Heart left ventricle (tissue), 16 donors: ENCODE data around the gene ARPP21. TPM values are rescaled to one million over a fixed set of nuclear protein-coding genes. Genes with fewer than 3 reads are reported as not detected.
"Not testable (repeated sequence)": the region's sequence is repeated elsewhere in the genome, so short reads cannot be mapped to it uniquely, and the experiment has no call there.

Source experiments
- ATAC-seq, 4 donors: fragments of 200-7000 bp; cut with Tn5 transposase; one replicate each; pipeline ENCODE4 v1.9.1; 2020 to 2022; ENCODE audit warnings: moderate library complexity in 4 of 4, mild to moderate bottlenecking in 3 of 4, moderate number of reproducible peaks in 1 of 4
- DNase-seq, 5 donors: peaks; one replicate each; pipeline ENCODE4 v3.0.0-alpha.2; 2020
- H3K27ac ChIP-seq, 12 donors: fragments of 200-600 bp; sonication (generic) in 4 of 12; one replicate each; pipeline versions ENCODE4 v1.5.0 to v1.8.0; 2016 to 2022; ENCODE audit warnings: mild to moderate bottlenecking in 2 of 12
- H3K27me3 ChIP-seq, 9 donors: fragments of 200-600 bp; sonication (generic) in 2 of 9; one replicate each; pipeline versions ENCODE4 v1.5.1 to v1.8.0; 2016 to 2022; ENCODE audit warnings: mild to moderate bottlenecking in 3 of 9
- H3K36me3 ChIP-seq, 9 donors: fragments of 200-600 bp; sonication (generic) in 2 of 9; one replicate each; pipeline versions ENCODE4 v1.5.0 to v1.8.0; 2018 to 2022; ENCODE audit warnings: mild to moderate bottlenecking in 2 of 9
- H3K4me1 ChIP-seq, 12 donors: fragments of 200-600 bp; sonication (generic) in 4 of 12; one replicate each; pipeline versions ENCODE4 v1.5.0 to v1.8.0; 2016 to 2022; ENCODE audit warnings: mild to moderate bottlenecking in 3 of 12
- H3K4me3 ChIP-seq, 12 donors: fragments of 200-600 bp; sonication (generic) in 4 of 12; one replicate each; pipeline versions ENCODE4 v1.5.0 to v1.8.0; 2017 to 2022; ENCODE audit warnings: mild to moderate bottlenecking in 9 of 12, moderate library complexity in 4 of 12
- H3K9me3 ChIP-seq, 12 donors: fragments of 200-600 bp; sonication (generic) in 4 of 12; one replicate each; pipeline versions ENCODE4 v1.5.0 to v1.8.0; 2016 to 2022; ENCODE audit warnings: mild to moderate bottlenecking in 1 of 12
- POLR2A ChIP-seq, 2 donors: fragments of 450-650 bp; IDR thresholded peaks; one replicate each; pipeline ENCODE4 v1.6.1; 2017; ENCODE audit warnings: antibody characterized with exemption in 2 of 2, mild to moderate bottlenecking in 2 of 2, moderate library complexity in 2 of 2
- WGBS, 4 donors: extraction: QIAGEN DNeasy Blood & Tissue Kit in 2 of 4; methylation state at CpG; one replicate each; pipeline versions ENCODE4 v1.1.5 to v1.1.7; 2013 to 2018; 5-methylcytosine and 5-hydroxymethylcytosine counted together
- intact Hi-C, 10 donors: fragments of 100-400 bp; cut with DNase I; formaldehyde crosslinking; loops; one replicate each; pipeline versions ENCODE4 v1.11.1 to v1.14.2; 2022
- polyA plus RNA-seq, 2 donors: library from polyadenylated mRNA; stranded (reverse); fragments of 200-250 nt; gene quantifications; one replicate each; pipeline ENCODE4 v1.2.3, GENCODE V29; 2013
- total RNA-seq, 9 donors: library from RNA; depleted of rRNA in 2 of 9; stranded (reverse); fragments of >200 nt in 2 of 9; fragmentation: NEBNext Ultra II Directional in 3 of 9; extraction: Animal tissue kit (Norgen Biotek cat#: 25700) in 3 of 9; gene quantifications; one replicate each; pipeline versions ENCODE4 v1.1.0 to v1.2.4, GENCODE V29; 2016 to 2023
- TF ChIP-seq, protein P1 (sequence below), 12 donors: fragments of 200-600 bp; sonication (generic) in 4 of 12; IDR thresholded peaks; one replicate each; pipeline versions ENCODE4 v1.5.0 to v1.8.0; 2018 to 2022; ENCODE audit warnings: antibody characterized with exemption in 12 of 12, mild to moderate bottlenecking in 5 of 12
- donor health status: ischemic (EF 13 %, LVEDD 7.1; RV severe dilation, severe dysfunction).
- donor health status: healthy with polysubstance abuse.
- donor health status: DM: no; HTN: yes; CAD: no.
- donor health status: DM: no; HTN: no; CAD: no.
- donor health status: ischemic (EF 25% LVEDD 6.9; RV normal size, moderate dysfunction).
- donor health status: ischemic (EF 25% LVEDD 5.7; RV mildly dilated, moderate dysfunction).
- donor health status: healthy.
- donor health status: DM: yes; HTN: yes; CAD: no.
- donor health status: ischemic (EF 35%, LVEDD 5.7; RV mildly dilated, moderate dysfunction).
- donor health status: nonischemic (EF 11% LVEDD 7.7; RV severe dilation, severe dysfunction).
- donor health status: DM: yes; HTN: yes; CAD: no.
- donor health status: PGD.
- donor health status: ischemic (EF 29% LVEDD 5.4; RV normal size, mild dysfunction).
- donor health status: nonischemic (EF 23%, LVEDD 6.1; RV moderate dilation, normal function).

Gene ARPP21
- total and polyA plus RNA-seq, 11 donors = 0.01 to 0.98 TPM; not detected in 9

DNA sequence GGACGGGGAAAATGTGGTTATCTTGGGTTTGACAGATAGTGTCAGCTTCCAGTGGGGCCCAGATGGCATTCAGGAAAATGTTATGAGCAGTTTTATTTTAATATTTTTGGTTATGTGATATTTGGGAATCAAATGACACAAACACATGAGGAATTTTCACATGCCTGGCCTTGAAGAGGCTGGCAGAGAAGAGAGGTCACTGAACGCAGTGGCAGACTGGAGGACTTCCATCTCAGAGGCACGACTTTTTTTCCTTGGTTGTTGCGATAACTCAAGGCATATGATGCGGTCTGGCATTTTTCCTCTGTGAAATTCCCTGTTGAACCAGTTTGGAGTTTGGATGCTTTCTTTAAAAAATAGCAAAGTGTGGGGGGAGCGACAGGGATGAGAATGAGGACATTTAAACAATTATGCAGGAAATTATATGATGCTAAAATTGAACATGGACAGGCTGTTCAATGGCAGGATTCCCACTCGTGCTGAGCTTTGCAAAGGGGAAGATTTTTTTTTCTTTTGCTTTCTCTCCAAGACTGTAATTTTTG, 36.9 kb upstream of the ARPP21 start:
- 60 to 71% (median 66%) methylated on average over 7 of the region's 7 CpGs for WGBS, 4 donors
- intact Hi-C loops = no loop called here
- TF ChIP-seq, protein P1, sequence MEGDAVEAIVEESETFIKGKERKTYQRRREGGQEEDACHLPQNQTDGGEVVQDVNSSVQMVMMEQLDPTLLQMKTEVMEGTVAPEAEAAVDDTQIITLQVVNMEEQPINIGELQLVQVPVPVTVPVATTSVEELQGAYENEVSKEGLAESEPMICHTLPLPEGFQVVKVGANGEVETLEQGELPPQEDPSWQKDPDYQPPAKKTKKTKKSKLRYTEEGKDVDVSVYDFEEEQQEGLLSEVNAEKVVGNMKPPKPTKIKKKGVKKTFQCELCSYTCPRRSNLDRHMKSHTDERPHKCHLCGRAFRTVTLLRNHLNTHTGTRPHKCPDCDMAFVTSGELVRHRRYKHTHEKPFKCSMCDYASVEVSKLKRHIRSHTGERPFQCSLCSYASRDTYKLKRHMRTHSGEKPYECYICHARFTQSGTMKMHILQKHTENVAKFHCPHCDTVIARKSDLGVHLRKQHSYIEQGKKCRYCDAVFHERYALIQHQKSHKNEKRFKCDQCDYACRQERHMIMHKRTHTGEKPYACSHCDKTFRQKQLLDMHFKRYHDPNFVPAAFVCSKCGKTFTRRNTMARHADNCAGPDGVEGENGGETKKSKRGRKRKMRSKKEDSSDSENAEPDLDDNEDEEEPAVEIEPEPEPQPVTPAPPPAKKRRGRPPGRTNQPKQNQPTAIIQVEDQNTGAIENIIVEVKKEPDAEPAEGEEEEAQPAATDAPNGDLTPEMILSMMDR (IDR thresholded peaks at IDR 0.05) = no peak

DNA sequence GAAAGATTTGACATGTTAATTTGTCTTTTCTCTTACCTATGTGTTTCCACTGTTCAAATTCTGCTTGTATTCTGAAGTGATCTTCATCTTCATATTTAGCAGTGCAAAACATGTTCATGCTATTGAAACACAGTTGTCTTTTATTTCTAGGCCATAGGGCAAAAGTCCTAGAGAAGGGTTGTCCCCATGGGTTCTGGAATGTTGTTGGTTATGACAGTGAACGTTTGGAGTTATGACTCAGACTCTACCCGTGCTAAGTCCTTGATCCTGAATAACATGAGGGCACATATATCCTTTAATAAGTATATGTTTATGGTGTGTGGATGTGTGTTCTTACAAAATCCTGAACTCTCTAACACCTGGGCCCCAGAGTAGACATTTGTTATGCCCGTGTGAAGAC, 23.0 kb upstream of the ARPP21 start:
- 60 to 71% (median 64%) methylated on average over 3 of the region's 3 CpGs for WGBS, 4 donors
- no peak for ATAC-seq
- H3K4me3 ChIP-seq = no peak overlapping the region

More for the DNA sequence above, 36.9 kb upstream of the ARPP21 start:
- DNase-seq (no peak), ATAC-seq (no peak)
- no peaks in the 10 kb centered on the region for H3K36me3 ChIP-seq
- no peaks in the 10 kb centered on the region for H3K4me1 ChIP-seq
- H3K4me3 ChIP-seq = no peak overlapping the region
- peaks cover 0 to 6% (median 0%) of the 10 kb centered on the region in 12 donors for H3K9me3 ChIP-seq
- H3K27ac ChIP-seq = no peak overlapping the region
- no peaks in the 10 kb centered on the region for H3K27me3 ChIP-seq

DNA sequence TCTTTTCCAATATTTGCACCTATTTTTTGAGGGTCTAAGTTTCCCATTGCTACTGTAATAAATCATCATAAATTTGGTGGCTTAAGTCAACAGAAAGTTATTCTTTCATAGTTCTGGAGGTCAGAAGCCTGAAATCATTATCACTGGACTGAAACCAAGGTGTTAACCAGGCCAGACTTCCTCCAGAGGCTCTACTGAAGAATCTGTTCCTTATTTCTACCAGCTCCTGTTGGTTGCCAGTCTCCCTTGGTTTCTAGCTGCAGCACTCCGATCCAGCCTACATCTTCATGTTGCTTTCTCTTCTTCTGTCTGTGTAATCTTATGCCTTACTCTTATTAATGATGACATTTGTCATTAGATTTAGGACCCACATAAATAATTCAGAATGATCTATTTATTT, 22.0 kb upstream of the ARPP21 start:
- H3K27ac ChIP-seq = no peak overlapping the region
- H3K36me3 ChIP-seq = no peaks in the 10 kb centered on the region
- no peaks in the 10 kb centered on the region for H3K27me3 ChIP-seq
- ATAC-seq = no peak
- intact Hi-C loops = no loop called here
- no peak overlapping the region for H3K4me3 ChIP-seq
- WGBS, 4 donors = 93 to 97% (median 97%) methylated on average over 1 of the region's 1 CpG
- H3K9me3 ChIP-seq = no peaks in the 10 kb centered on the region
- H3K4me1 ChIP-seq = no peaks in the 10 kb centered on the region
- TF ChIP-seq POLR2A (IDR thresholded peaks at IDR 0.05) = no peak
- TF ChIP-seq, protein P1 (IDR thresholded peaks at IDR 0.05) = no peak
- no peak for DNase-seq

More for the DNA sequence above, 23.0 kb upstream of the ARPP21 start:
- Histone ChIP-seq H3K9me3 (no peaks in the 10 kb centered on the region), H3K27ac (no peak overlapping the region), H3K36me3 (no peaks in the 10 kb centered on the region), H3K27me3 (no peaks in the 10 kb centered on the region), H3K4me1 (no peaks in the 10 kb centered on the region)
- TF ChIP-seq POLR2A (IDR thresholded peaks at IDR 0.05) = no peak
- TF ChIP-seq, protein P1 (IDR thresholded peaks at IDR 0.05) = no peak
- DNase-seq = no peak
- intact Hi-C loops = no loop called here

DNA sequence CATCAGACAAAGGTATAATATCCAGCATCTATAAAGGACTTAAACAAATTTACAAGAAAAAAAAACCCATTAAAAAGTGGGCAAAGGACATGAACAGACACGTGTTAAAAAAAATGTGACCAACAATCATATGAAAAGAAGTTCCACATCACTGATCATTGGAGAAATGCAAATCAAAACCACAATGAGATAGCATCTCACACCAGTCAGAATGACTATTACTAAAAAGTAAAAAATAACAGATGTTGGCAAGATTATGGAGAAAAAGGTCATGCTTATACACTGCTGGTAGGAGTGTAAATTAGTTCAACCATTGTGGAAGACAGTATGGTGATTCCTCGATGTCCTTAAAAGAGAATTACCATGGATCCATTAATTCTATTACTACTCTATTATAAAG, 19.1 kb upstream of the ARPP21 start:
- DNase-seq, H3K27ac ChIP-seq, ATAC-seq, H3K27me3 ChIP-seq, H3K36me3 ChIP-seq, intact Hi-C loops, H3K9me3 ChIP-seq, H3K4me1 ChIP-seq, H3K4me3 ChIP-seq: not testable (repeated sequence)
- WGBS, 4 donors = 74 to 93% (median 90%) methylated on average over 2 of the region's 2 CpGs

DNA sequence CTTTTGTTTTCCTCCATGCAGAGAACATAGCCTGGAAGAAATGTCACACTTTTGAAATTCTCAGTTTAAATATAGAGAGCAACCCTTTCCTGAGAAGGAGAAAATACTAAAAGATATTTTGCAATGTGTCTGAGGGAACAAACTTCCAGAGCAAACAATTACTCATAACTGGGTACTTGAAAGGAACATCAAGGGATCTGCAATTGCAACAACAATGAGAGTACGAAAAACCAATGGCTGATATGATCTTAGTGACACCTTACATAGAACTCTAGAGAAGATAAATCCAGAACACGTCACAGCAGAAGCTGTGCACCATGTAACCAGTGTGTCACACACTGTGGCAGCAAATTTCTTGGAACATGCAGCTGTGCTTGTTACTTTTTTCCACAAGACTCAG, 14.6 kb upstream of the ARPP21 start:
- intact Hi-C loops = no loop called here
- Histone ChIP-seq H3K36me3 (no peaks in the 10 kb centered on the region), H3K4me1 (no peaks in the 10 kb centered on the region), H3K27me3 (peaks cover 0 to 7% (median 0%) of the 10 kb centered on the region in 9 donors), H3K9me3 (no peaks in the 10 kb centered on the region), H3K4me3 (no peak overlapping the region), H3K27ac (no peak overlapping the region)
- ATAC-seq (no peak), DNase-seq (no peak)
- no peak for TF ChIP-seq POLR2A (IDR thresholded peaks at IDR 0.05)
- TF ChIP-seq, protein P1 (IDR thresholded peaks at IDR 0.05) = no peak
- 76 to 91% (median 86%) methylated on average over 2 of the region's 2 CpGs for WGBS, 4 donors
